PC-9 (cell line): Measurements from ENCODE around the gene HOXB6. TPM values are rescaled to one million over a fixed set of nuclear protein-coding genes. Genes with fewer than 3 reads are reported as not detected.

ENCODE experiments used
- BruUV-seq: library from RNA; stranded (reverse); fragments of 400-500 nt; replicated peaks from 2 replicates; lab custom pipeline; 2021; lab: Mats Ljungman, UMichigan
- CTCF ChIA-PET: fragments of 300-600 bp; sonication (Branson Sonifier 250); formaldehyde crosslinking; loops from one replicate; lab custom pipeline; 2022; ENCODE audit warnings: antibody characterized with exemption; lab: Charles Lee
- POLR2A ChIA-PET: fragments of 300-600 bp; sonication (Branson Sonifier 250); formaldehyde crosslinking; loops from one replicate; lab custom pipeline; 2022; ENCODE audit warnings: antibody characterized with exemption; ENCODE audit not compliant: unreplicated experiment; lab: Charles Lee
- DNase-seq, 2 experiments: peaks; one replicate each; pipeline versions ENCODE4 v3.0.0 to v3.0.0-alpha.2; 2015 to 2022; ENCODE audit warnings: mixed read lengths in 1 of 2
- H2AFZ ChIP-seq: fragments of 200-600 bp; sonication (generic); 2 replicates; pipeline ENCODE4 v1.8.1; 2017; ENCODE audit warnings: antibody characterized with exemption
- H3F3A ChIP-seq: fragments of 200-600 bp; sonication (generic); 2 replicates; pipeline ENCODE4 v1.8.1; 2017; ENCODE audit warnings: antibody characterized with exemption, mild to moderate bottlenecking, low read depth; ENCODE audit not compliant: insufficient read depth
- H3K27ac ChIP-seq: fragments of 200-600 bp; sonication (generic); 2 replicates; pipeline ENCODE4 v1.6.1; 2016; ENCODE audit warnings: mixed run types
- H3K27me3 ChIP-seq: fragments of 200-600 bp; sonication (generic); 2 replicates; pipeline ENCODE4 v1.6.1; 2016; ENCODE audit warnings: low read depth, mixed run types; ENCODE audit not compliant: insufficient read depth
- H3K36me3 ChIP-seq: fragments of 200-600 bp; sonication (generic); 2 replicates; pipeline ENCODE4 v1.6.1; 2016; ENCODE audit warnings: low read depth, mixed run types
- H3K4me1 ChIP-seq: fragments of 200-600 bp; sonication (generic); replicated peaks from 2 replicates; pipeline ENCODE4 v1.6.1; 2016; ENCODE audit warnings: mixed run types; ENCODE audit not compliant: insufficient read depth
- H3K4me2 ChIP-seq: fragments of 200-600 bp; sonication (generic); 2 replicates; pipeline ENCODE4 v1.6.1; 2017; ENCODE audit warnings: mixed run types
- H3K4me3 ChIP-seq: fragments of 200-600 bp; sonication (generic); 2 replicates; pipeline ENCODE4 v1.6.1; 2016; ENCODE audit warnings: mixed run types
- H3K79me2 ChIP-seq: fragments of 200-600 bp; sonication (generic); 2 replicates; pipeline ENCODE4 v1.6.1; 2017; ENCODE audit warnings: low read depth, mixed run types
- H3K9me2 ChIP-seq: fragments of 200-600 bp; sonication (generic); 2 replicates; pipeline ENCODE4 v1.8.1; 2017; ENCODE audit warnings: mild to moderate bottlenecking; ENCODE audit not compliant: insufficient read depth
- H3K9me3 ChIP-seq: fragments of 200-600 bp; sonication (generic); 2 replicates; pipeline ENCODE4 v1.8.1; 2016; ENCODE audit warnings: low read depth; ENCODE audit not compliant: insufficient read depth
- H4K20me1 ChIP-seq: fragments of 200-600 bp; sonication (generic); 2 replicates; pipeline ENCODE4 v1.8.1; 2017; ENCODE audit not compliant: insufficient read depth
- EZH2 ChIP-seq: fragments of 200-600 bp; sonication (generic); IDR thresholded peaks from 2 replicates; pipeline ENCODE4 v1.8.0; 2017; ENCODE audit warnings: antibody characterized with exemption, low read depth
- intact Hi-C: fragments of 100-400 bp; cut with micrococcal nuclease; formaldehyde crosslinking; loops from one replicate; pipeline ENCODE4 v1.10.0; 2022; ENCODE audit not compliant: unreplicated experiment
- total RNA-seq: library from RNA; stranded (reverse); gene quantifications from 2 replicates; pipeline ENCODE4 v1.2.3, GENCODE V29; 2021
- TF ChIP-seq, protein P1 (sequence below): fragments of 200-600 bp; sonication (generic); conservative IDR thresholded peaks from 2 replicates; pipeline ENCODE4 v1.6.1; 2017; ENCODE audit warnings: mixed run types, antibody characterized with exemption, mild to moderate bottlenecking, moderate library complexity

The HOXB6 gene
- total RNA-seq, 1 experiment from 2014 or later, result 30.7 TPM

DNA sequence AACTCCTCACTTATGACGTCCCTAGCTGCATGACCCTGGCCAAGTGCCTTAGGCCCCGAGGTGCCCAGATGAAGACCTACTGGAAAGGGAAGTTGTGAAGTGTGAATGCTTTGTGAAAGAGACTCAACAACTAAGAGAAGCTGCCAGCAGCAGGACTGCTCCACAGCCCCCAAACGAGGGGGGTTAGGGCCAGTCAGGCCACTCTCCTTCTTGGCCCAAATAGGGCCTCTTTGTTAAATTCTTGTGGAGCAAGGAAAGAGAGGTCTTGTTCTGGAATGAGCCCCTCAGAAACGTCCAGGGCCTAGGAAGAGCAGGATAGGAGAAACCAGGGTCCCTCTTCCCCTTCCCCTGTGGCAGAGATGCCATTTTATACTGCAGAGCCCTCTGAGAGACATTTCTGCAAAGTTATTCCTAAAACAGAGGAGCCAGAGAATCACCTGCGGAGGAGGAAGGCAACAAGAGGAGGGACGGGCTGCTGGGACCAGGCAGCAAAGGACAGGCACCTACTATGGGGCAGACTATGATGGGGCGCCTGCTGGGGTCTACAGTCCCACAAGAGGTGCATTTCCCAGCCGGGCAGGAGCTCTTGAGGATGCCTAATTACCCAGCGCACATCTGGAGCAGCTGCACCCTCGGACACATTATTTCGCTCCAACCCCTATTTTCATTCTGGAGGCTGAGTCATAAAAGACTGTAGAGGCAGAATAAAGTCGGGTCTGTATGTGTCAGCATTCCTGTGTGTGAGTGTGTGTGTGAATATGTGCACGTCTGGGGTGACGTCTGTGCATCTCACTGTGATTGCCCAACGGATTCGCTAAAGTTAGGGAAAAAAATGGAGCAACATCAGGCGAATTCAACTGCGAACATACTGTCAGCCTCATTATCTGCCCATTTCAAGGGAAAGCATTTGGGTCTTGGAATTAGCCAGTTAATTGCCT is 32.8 kb upstream of the HOXB6 start:
- intact Hi-C loops, result no loop called here
- POLR2A ChIA-PET, result no interaction called here
- H3K4me1 ChIP-seq, result no peaks in the 10 kb centered on the region

DNA sequence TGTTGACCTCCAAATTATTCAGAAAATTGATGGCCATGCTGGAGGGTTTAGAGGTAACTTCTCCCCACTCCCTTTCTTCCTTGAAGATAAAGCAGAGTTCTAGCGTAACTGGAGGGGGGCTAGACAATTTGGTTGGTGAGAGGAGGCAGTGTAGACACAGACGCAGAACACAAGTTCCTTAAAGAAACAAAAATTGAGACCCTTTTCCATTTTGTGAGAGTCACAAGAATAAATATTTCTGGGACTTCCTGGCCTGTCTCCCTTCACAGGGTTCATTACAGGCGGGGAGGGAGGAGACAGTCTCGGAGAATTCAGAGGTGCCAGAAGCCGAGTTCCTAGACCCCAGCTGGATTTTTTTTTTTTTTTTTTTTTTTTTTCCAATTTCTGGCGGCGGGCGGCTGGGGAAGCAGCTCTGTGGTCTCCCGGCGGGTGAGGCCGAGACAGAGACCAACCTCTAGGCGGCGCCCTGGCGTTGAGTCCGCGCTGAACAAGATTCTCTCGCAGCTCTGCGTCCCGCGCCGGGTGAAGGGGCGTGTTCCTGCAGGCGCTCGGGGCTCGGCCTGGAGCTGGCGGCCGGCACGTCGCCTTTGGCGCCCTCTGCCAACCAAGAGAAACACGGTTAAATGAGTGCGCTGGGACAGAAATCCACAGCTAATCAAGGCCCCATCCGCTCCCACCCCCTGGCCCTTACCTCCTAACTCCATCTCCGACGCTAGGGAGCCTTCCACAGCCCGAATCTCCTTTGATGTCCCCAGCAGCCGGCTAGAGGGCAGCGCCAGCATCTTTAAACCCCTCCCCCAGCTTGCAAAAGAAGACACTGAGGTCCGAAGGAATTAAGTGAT is 31.6 kb upstream of the HOXB6 start:
- Histone ChIP-seq H3K4me3 (no peak overlapping the region), H3K27ac (no peak overlapping the region), H3K27me3 (peaks cover 74% of the 10 kb centered on the region), H3K79me2 (no peaks in the 10 kb centered on the region), H3K9me2 (no peaks in the 10 kb centered on the region), H3K4me2 (peak overlapping the region; percentile 46; the same call in 1 of the 2 replicates), H4K20me1 (no peaks in the 10 kb centered on the region), H3K9me3 (no peaks in the 10 kb centered on the region), H3K4me1 (no peaks in the 10 kb centered on the region), H3K36me3 (no peaks in the 10 kb centered on the region), H2AFZ (no peak overlapping the region), H3F3A (0 out of 2 replicates have a peak, but pooled peaks cover 2% of the 10 kb centered on the region)
- DNase-seq, result peak; percentile 59 to 87
- ChIA-PET CTCF (interaction anchor here (0.6 to 1.6 kb wide), 15 partner anchors 10 to 595 kb away, joined by 3 to 14 read pairs (median 5); partner anchors contain the start of gene HOXB9), POLR2A (interaction anchor here (0.6 kb wide), 2 partner anchors 300 to 467 kb away, joined by 4 to 21 read pairs; no protein-coding TSS in a partner anchor)
- intact Hi-C loops, result no loop called here
- TF ChIP-seq, protein P1, sequence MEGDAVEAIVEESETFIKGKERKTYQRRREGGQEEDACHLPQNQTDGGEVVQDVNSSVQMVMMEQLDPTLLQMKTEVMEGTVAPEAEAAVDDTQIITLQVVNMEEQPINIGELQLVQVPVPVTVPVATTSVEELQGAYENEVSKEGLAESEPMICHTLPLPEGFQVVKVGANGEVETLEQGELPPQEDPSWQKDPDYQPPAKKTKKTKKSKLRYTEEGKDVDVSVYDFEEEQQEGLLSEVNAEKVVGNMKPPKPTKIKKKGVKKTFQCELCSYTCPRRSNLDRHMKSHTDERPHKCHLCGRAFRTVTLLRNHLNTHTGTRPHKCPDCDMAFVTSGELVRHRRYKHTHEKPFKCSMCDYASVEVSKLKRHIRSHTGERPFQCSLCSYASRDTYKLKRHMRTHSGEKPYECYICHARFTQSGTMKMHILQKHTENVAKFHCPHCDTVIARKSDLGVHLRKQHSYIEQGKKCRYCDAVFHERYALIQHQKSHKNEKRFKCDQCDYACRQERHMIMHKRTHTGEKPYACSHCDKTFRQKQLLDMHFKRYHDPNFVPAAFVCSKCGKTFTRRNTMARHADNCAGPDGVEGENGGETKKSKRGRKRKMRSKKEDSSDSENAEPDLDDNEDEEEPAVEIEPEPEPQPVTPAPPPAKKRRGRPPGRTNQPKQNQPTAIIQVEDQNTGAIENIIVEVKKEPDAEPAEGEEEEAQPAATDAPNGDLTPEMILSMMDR, result peak; percentile 65
- no peak for TF ChIP-seq EZH2
- no TSS peak for BruUV-seq

More for the DNA sequence above, 32.8 kb upstream of the HOXB6 start:
- TF ChIP-seq EZH2, result no peak
- TF ChIP-seq, protein P1, result no peak
- Histone ChIP-seq H3K4me3 (no peak overlapping the region), H4K20me1 (no peaks in the 10 kb centered on the region), H3K79me2 (no peaks in the 10 kb centered on the region), H3K27ac (no peak overlapping the region), H3K27me3 (peaks cover 74% of the 10 kb centered on the region), H3K9me3 (no peaks in the 10 kb centered on the region), H3F3A (0 out of 2 replicates have a peak, but pooled peaks cover 1% of the 10 kb centered on the region), H3K4me2 (no peak overlapping the region), H3K9me2 (no peaks in the 10 kb centered on the region), H3K36me3 (no peaks in the 10 kb centered on the region), H2AFZ (no peak overlapping the region)
- CTCF ChIA-PET, result interaction anchor here (1.1 kb wide), 1 partner anchor 153 kb away, joined by 3 read pairs; no protein-coding TSS in a partner anchor
- DNase-seq, result no peak
- no TSS peak for BruUV-seq
